AG20443 (cell line): Measurements from ENCODE around the gene LEAP2.

Experiments used
- DNase-seq: peaks from one replicate; pipeline ENCODE4 v3.0.0; 2012; ENCODE audit warnings: low spot score, mixed read lengths

The LEAP2 gene

GRCh38 chr5:132877938-132878337 is 4.5 kb downstream of the LEAP2 start:
- peak; percentile 18 for DNase-seq

GRCh38 chr5:132883261-132883834 is 9.9 kb downstream of the LEAP2 start:
- peak; percentile 78 for DNase-seq

- DNase-seq = no peak
Measured at GRCh38 chr5:132884548-132884947, 11.1 kb downstream of the LEAP2 start.

- DNase-seq = no peak
Measured at GRCh38 chr5:132886064-132886823, 12.8 kb downstream of the LEAP2 start.

GRCh38 chr5:132887283-132887682 is 13.8 kb downstream of the LEAP2 start:
- DNase-seq = no peak

- DNase-seq = no peak
Measured at GRCh38 chr5:132889501-132889900, 16.0 kb downstream of the LEAP2 start.

GRCh38 chr5:132890817-132891216 is 17.3 kb downstream of the LEAP2 start:
- DNase-seq = no peak

- DNase-seq = no peak
Measured at GRCh38 chr5:132895719-132896305, 22.3 kb downstream of the LEAP2 start.

- no peak for DNase-seq
Measured at GRCh38 chr5:132896685-132897084, 23.2 kb downstream of the LEAP2 start.

GRCh38 chr5:132898094-132898493 is 24.6 kb downstream of the LEAP2 start:
- no peak for DNase-seq

GRCh38 chr5:132901036-132901435 is 27.6 kb downstream of the LEAP2 start:
- no peak for DNase-seq

GRCh38 chr5:132901730-132902129 is 28.3 kb downstream of the LEAP2 start:
- DNase-seq = no peak

GRCh38 chr5:132905938-132906337 is 32.5 kb downstream of the LEAP2 start:
- no peak for DNase-seq

- DNase-seq = no peak
Measured at GRCh38 chr5:132907161-132907560, 33.7 kb downstream of the LEAP2 start.

- DNase-seq = no peak
Measured at GRCh38 chr5:132909702-132910101, 36.2 kb downstream of the LEAP2 start.

GRCh38 chr5:132915681-132916080 is 42.2 kb downstream of the LEAP2 start:
- no peak for DNase-seq

- DNase-seq = no peak
Measured at GRCh38 chr5:132916086-132916485, 42.6 kb downstream of the LEAP2 start.
